Adrenal gland (tissue), 5 donors: ENCODE results near the gene KDM4B.

Experiments used
- CTCF ChIP-seq, 6 experiments: fragments of 450-650 bp in 4 of 6; fragments of 200-600 bp in 2 of 6; sonication (generic) in 1 of 6; IDR thresholded peaks; 1 replicate in 5 of 6; 2 replicates in 1 of 6; pipeline versions ENCODE4 v1.5.1 to v1.8.0; 2016 to 2021; ENCODE audit warnings: antibody characterized with exemption in 6 of 6, mild to moderate bottlenecking in 2 of 6, moderate library complexity in 1 of 6
- POLR2A ChIP-seq, 2 donors: fragments of 450-650 bp; IDR thresholded peaks; one replicate each; pipeline ENCODE4 v1.6.1; 2017; ENCODE audit warnings: antibody characterized with exemption in 2 of 2, mild to moderate bottlenecking in 2 of 2, moderate library complexity in 1 of 2
- donor health status: DM: no; HTN: no; CAD: no.

DNA sequence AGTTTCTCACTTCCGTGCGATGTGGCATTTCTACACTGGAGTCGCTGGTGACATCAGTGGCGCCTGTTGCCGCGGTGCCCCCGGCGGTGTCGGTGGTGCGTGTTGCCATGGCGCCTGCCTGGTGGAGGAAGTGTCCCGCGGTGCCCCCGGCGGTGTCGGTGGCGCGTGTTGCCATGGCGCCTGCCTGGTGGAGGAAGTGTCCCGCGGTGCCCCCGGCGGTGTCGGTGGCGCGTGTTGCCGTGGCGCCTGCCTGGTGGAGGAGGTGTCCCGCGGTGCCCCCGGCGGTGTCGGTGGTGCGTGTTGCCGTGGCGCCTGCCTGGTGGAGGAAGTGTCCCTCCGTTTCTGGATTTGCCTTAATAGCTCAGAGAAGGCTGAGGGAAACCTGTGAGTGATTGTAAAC, 127.6 kb downstream of the KDM4B start:
- TF ChIP-seq POLR2A (IDR thresholded peaks at IDR 0.05) (no peak), CTCF (IDR thresholded peaks at IDR 0.05) (no peak)
